Measurements from ENCODE around the gene ALAS1. TPM values are rescaled to one million over a fixed set of nuclear protein-coding genes. Genes with fewer than 3 reads are reported as not detected.

Gene ALAS1
- total RNA-seq, 1 experiment from 2014 or later = 71.2 TPM

DNA sequence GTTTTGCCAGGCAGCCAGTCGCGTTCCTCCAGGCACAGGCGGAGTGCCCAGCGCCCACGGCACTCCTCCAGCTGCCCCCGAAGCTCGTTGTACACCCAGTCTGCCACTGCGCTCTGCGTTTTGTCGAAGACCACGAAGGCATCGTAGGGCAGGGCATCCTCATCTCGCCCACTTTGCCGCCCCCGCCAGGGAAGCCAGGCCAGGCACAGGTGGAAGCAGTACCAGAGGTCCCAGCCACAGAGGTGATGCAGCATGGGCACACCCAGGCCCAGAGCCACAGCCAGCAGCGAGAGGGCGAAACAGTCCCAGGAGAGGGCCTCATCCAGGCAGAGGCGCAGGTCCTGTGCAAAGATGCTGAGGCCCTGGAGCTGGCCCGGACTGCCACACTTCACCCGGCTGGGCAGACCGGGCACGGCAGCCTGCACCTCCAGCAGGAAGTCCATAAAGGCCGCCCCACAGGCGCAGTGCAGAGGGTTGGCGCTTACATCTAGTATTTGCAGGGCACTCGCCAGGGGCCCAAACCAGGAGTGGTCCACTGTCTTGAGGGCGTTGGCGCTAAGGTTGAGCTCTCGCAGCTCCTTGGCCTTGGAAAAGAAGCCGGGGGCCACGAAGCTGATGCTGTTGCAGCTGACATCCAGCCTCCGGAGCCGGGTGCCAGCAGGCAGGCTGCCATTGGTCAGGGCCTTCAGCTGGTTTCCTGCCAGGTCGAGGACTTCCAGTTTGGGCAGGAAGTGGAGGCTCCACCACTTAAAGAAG, 23.8 kb downstream of the ALAS1 start:
- H2AFZ ChIP-seq = no peak overlapping the region
- no TSS peak for BruUV-seq (replicated peaks)
- CTCF ChIA-PET = interaction anchor here (0.6 to 1.4 kb wide), 3 partner anchors 24 to 119 kb away, joined by 3 to 7 read pairs (median 4); partner anchors contain the start of gene PPM1M
- no peaks in the 10 kb centered on the region for H3K9me3 ChIP-seq (ENCODE audit: insufficient read depth, low read depth)
- H3F3A ChIP-seq (ENCODE audit: insufficient read depth, low read depth) = peaks cover 31% of the 10 kb centered on the region
- no peak overlapping the region for H3K4me3 ChIP-seq
- no peaks in the 10 kb centered on the region for H4K20me1 ChIP-seq (ENCODE audit: insufficient read depth)
- intact Hi-C loops (cut with micrococcal nuclease; ENCODE audit: unreplicated experiment) = no loop called here
- H3K27ac ChIP-seq = no peak overlapping the region
- no peaks in the 10 kb centered on the region for H3K27me3 ChIP-seq (ENCODE audit: insufficient read depth, low read depth)
- no peaks in the 10 kb centered on the region for H3K9me2 ChIP-seq (ENCODE audit: insufficient read depth)
- POLR2A ChIA-PET (ENCODE audit: unreplicated experiment) = no interaction called here
- no peaks in the 10 kb centered on the region for H3K79me2 ChIP-seq (ENCODE audit: low read depth)
- no peaks in the 10 kb centered on the region for H3K36me3 ChIP-seq (ENCODE audit: low read depth)
- DNase-seq = no peak
- no peak for TF ChIP-seq EZH2 (IDR thresholded peaks at IDR 0.05; ENCODE audit: low read depth)
- TF ChIP-seq, protein P1, sequence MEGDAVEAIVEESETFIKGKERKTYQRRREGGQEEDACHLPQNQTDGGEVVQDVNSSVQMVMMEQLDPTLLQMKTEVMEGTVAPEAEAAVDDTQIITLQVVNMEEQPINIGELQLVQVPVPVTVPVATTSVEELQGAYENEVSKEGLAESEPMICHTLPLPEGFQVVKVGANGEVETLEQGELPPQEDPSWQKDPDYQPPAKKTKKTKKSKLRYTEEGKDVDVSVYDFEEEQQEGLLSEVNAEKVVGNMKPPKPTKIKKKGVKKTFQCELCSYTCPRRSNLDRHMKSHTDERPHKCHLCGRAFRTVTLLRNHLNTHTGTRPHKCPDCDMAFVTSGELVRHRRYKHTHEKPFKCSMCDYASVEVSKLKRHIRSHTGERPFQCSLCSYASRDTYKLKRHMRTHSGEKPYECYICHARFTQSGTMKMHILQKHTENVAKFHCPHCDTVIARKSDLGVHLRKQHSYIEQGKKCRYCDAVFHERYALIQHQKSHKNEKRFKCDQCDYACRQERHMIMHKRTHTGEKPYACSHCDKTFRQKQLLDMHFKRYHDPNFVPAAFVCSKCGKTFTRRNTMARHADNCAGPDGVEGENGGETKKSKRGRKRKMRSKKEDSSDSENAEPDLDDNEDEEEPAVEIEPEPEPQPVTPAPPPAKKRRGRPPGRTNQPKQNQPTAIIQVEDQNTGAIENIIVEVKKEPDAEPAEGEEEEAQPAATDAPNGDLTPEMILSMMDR (conservative IDR thresholded peaks at IDR 0.05) = no peak
- no peak overlapping the region for H3K4me2 ChIP-seq
- peaks cover 40% of the 10 kb centered on the region for H3K4me1 ChIP-seq (replicated peaks; ENCODE audit: insufficient read depth)

DNA sequence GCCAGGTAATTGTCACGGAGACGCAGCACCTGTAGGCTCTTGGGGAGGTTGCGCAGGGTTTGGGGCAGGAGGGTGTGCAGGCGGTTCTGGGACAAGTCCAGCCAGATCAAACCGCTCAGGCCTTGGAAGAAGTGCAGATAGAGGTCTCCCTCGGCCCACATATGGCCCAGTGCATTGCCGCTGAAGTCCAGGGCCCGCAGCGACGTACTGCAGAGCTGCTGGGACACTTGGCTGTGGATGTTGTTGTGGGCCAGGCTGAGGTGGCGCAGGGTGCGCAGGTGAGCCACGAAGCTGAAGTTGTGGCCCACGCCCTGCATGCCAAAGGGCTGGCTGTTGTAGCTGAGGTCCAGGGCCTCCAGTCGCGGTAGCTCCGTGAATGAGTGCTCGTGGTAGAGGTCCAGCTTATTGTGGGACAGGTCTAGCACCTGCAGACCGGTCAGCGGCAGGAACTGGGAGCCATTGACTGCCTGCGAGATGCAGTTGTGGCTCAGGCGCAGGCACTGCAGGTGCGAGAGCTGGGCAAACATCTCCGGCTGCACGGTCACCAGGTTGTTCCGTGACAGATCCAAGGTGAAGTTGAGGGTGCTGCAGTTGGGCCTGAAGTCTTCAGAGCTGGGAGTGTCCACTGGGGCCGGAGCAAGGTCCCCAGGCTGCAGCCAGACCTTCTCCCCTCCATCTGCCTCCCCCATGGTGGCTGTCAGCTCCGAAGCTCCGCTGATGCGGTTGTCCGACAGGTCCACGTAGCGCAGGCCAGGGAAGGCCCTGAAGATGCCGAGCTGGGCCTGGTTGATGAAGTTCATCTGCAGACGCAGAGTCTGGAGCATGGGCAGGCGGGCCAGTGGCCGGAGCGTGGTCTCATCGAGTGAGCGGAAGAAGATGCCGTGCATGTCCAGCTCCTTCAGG, 24.6 kb downstream of the ALAS1 start:
- Histone ChIP-seq H2AFZ (no peak overlapping the region), H3K4me3 (no peak overlapping the region), H3K4me1 (replicated peaks; ENCODE audit: insufficient read depth) (peaks cover 35% of the 10 kb centered on the region), H3K9me2 (ENCODE audit: insufficient read depth) (no peaks in the 10 kb centered on the region), H3K4me2 (no peak overlapping the region), H3K36me3 (ENCODE audit: low read depth) (no peaks in the 10 kb centered on the region), H3K9me3 (ENCODE audit: insufficient read depth, low read depth) (no peaks in the 10 kb centered on the region), H4K20me1 (ENCODE audit: insufficient read depth) (no peaks in the 10 kb centered on the region), H3K79me2 (ENCODE audit: low read depth) (no peaks in the 10 kb centered on the region), H3K27ac (no peak overlapping the region), H3K27me3 (ENCODE audit: insufficient read depth, low read depth) (no peaks in the 10 kb centered on the region), H3F3A (ENCODE audit: insufficient read depth, low read depth) (peaks cover 25% of the 10 kb centered on the region)
- ChIA-PET POLR2A (ENCODE audit: unreplicated experiment) (no interaction called here), CTCF (interaction anchor here (0.6 kb wide), 1 partner anchor 23 kb away, joined by 4 read pairs; the partner anchor contains the start of gene PPM1M)
- TF ChIP-seq EZH2 (IDR thresholded peaks at IDR 0.05; ENCODE audit: low read depth) = no peak
- TF ChIP-seq, protein P1 (conservative IDR thresholded peaks at IDR 0.05) = no peak
- intact Hi-C loops (cut with micrococcal nuclease; ENCODE audit: unreplicated experiment) = no loop called here
- BruUV-seq (replicated peaks) = no TSS peak
- DNase-seq = no peak

DNA sequence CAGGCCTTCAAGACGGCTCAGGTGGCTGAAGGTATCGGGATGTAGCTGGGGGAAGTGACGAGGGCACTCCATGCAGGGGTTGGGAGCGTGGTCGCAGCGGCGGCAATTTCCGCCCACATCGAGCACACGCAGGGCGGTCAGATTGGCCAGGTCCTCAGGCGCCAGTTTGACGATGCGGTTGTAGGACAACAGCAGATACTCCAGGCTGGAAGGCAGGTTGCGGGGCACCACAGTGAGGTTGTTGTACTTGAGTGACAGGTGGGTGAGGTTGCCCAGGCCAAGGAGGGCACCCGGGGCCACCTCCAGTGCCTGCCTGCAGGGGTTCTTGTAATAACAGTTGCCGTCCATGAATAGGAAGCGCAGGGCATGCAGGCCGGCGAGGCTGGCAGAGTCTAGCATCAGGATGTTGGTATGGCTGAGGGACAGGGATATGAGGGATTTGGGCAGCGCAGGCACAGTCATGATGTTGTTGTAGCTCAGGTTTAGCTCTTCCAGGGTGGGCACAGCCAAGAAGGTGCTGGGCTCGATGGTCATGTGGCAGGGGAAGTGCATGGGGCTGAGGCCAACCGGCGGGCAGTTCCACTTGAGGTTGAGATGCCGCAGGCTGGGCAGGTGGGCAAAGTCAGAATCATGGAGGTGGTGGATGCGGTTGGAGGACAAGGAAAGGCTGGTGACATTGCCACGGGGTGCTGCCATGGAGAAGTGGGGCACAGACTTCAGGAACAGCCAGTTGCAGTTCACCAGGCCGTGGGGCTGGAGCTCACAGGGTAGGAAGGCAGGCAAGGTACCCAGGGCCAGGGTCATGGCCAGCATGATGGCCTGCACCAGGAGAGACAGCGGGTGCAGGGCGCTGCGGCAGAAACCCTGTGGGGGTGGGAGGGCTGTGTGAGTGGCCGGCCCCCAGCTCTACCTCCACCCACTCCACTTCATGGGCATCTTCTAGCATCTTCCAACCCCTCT, 25.8 kb downstream of the ALAS1 start:
- no peak overlapping the region for H3K4me2 ChIP-seq
- no peak for TF ChIP-seq EZH2 (IDR thresholded peaks at IDR 0.05; ENCODE audit: low read depth)
- TF ChIP-seq, protein P1 (conservative IDR thresholded peaks at IDR 0.05) = no peak
- no peak overlapping the region for H3K27ac ChIP-seq
- intact Hi-C loops (cut with micrococcal nuclease; ENCODE audit: unreplicated experiment) = no loop called here
- POLR2A ChIA-PET (ENCODE audit: unreplicated experiment) = no interaction called here
- CTCF ChIA-PET = interaction anchor here (0.8 kb wide), 1 partner anchor 274 kb away, joined by 3 read pairs; no protein-coding TSS in a partner anchor
- no peaks in the 10 kb centered on the region for H3K27me3 ChIP-seq (ENCODE audit: insufficient read depth, low read depth)
- H4K20me1 ChIP-seq (ENCODE audit: insufficient read depth) = no peaks in the 10 kb centered on the region
- no TSS peak for BruUV-seq (replicated peaks)
- no peak overlapping the region for H3K4me3 ChIP-seq
- H3K4me1 ChIP-seq (replicated peaks; ENCODE audit: insufficient read depth) = peaks cover 24% of the 10 kb centered on the region
- peaks cover 14% of the 10 kb centered on the region; the same call in 1 of the 2 replicates for H3F3A ChIP-seq (ENCODE audit: insufficient read depth, low read depth)
- no peaks in the 10 kb centered on the region for H3K9me3 ChIP-seq (ENCODE audit: insufficient read depth, low read depth)
- H2AFZ ChIP-seq = no peak overlapping the region
- no peaks in the 10 kb centered on the region for H3K9me2 ChIP-seq (ENCODE audit: insufficient read depth)
- H3K36me3 ChIP-seq (ENCODE audit: low read depth) = no peaks in the 10 kb centered on the region
- no peaks in the 10 kb centered on the region for H3K79me2 ChIP-seq (ENCODE audit: low read depth)
- no peak for DNase-seq

Data from PC-9 (cell line).